GM23338 (cell line): ENCODE measurements around the gene ERCC6. TPM values are rescaled to one million over a fixed set of nuclear protein-coding genes. Genes with fewer than 3 reads are reported as not detected.

Experiments
- ATAC-seq: fragments of 200-7000 bp; cut with Tn5 transposase; 3 replicates; pipeline ENCODE4 v1.9.1; 2020
- DNase-seq: peaks from one replicate; pipeline ENCODE4 v3.0.0-alpha.2; 2015; ENCODE audit warnings: low spot score
- H2AFZ ChIP-seq: fragments of 200-600 bp; sonication (generic); 2 replicates; pipeline ENCODE4 v1.8.0; 2016; ENCODE audit warnings: antibody characterized with exemption, mild to moderate bottlenecking, moderate library complexity
- H3F3A ChIP-seq: fragments of 200-600 bp; sonication (generic); replicated peaks from 2 replicates; pipeline ENCODE4 v1.8.0; 2017; ENCODE audit warnings: antibody characterized with exemption, mixed run types, low read depth
- H3K27ac ChIP-seq: fragments of 200-600 bp; sonication (generic); 2 replicates; pipeline ENCODE4 v1.6.1; 2016; ENCODE audit warnings: low read depth
- H3K27me3 ChIP-seq: fragments of 200-600 bp; sonication (generic); 2 replicates; pipeline ENCODE4 v1.8.0; 2016; ENCODE audit warnings: mild to moderate bottlenecking, mixed run types, moderate library complexity; ENCODE audit not compliant: insufficient read depth
- H3K36me3 ChIP-seq: fragments of 200-600 bp; sonication (generic); 2 replicates; pipeline ENCODE4 v1.8.0; 2016; ENCODE audit warnings: mild to moderate bottlenecking; ENCODE audit not compliant: insufficient read depth
- H3K4me1 ChIP-seq: fragments of 200-600 bp; sonication (generic); 2 replicates; pipeline ENCODE4 v1.8.0; 2016; ENCODE audit warnings: mild to moderate bottlenecking, moderate library complexity; ENCODE audit not compliant: insufficient read depth
- H3K4me2 ChIP-seq: fragments of 200-600 bp; sonication (generic); 2 replicates; pipeline ENCODE4 v1.7.1; 2017; ENCODE audit warnings: mixed run types
- H3K4me3 ChIP-seq: fragments of 200-600 bp; sonication (generic); 2 replicates; pipeline ENCODE4 v1.6.1; 2016; ENCODE audit warnings: mixed run types
- H3K79me2 ChIP-seq: fragments of 200-600 bp; sonication (generic); replicated peaks from 2 replicates; pipeline ENCODE4 v1.8.0; 2017; ENCODE audit warnings: mild to moderate bottlenecking; ENCODE audit not compliant: insufficient read depth
- H3K9me2 ChIP-seq: fragments of 200-600 bp; sonication (generic); 2 replicates; pipeline ENCODE4 v1.8.0; 2017; ENCODE audit not compliant: insufficient read depth
- H4K20me1 ChIP-seq: fragments of 200-600 bp; sonication (generic); replicated peaks from 2 replicates; pipeline ENCODE4 v1.8.0; 2017; ENCODE audit warnings: mild to moderate bottlenecking; ENCODE audit not compliant: insufficient read depth
- H3K27ac Mint-ChIP-seq: 2 replicates; pipeline ENCODE4 v1.8.0; 2020; ENCODE audit warnings: inconsistent platforms, mild to moderate bottlenecking, moderate library complexity, mixed read lengths
- H3K27me3 Mint-ChIP-seq: 3 replicates; pipeline ENCODE4 v1.8.0; 2022; ENCODE audit warnings: low read depth, mild to moderate bottlenecking, moderate library complexity, mixed read lengths, inconsistent platforms; ENCODE audit not compliant: insufficient read depth, poor library complexity
- H3K36me3 Mint-ChIP-seq: 3 replicates; pipeline ENCODE4 v1.8.0; 2021; ENCODE audit warnings: low read depth, mild to moderate bottlenecking, inconsistent platforms, moderate library complexity, mixed read lengths
- H3K4me1 Mint-ChIP-seq: 3 replicates; pipeline ENCODE4 v1.8.0; 2020; ENCODE audit warnings: mild to moderate bottlenecking, inconsistent platforms, mixed read lengths
- H3K4me3 Mint-ChIP-seq: 3 replicates; pipeline ENCODE4 v1.8.0; 2021; ENCODE audit warnings: moderate library complexity, mild to moderate bottlenecking, inconsistent platforms, mixed read lengths
- H3K9me3 Mint-ChIP-seq: 3 replicates; pipeline ENCODE4 v1.8.0; 2020; ENCODE audit warnings: moderate library complexity, mild to moderate bottlenecking, inconsistent platforms, mixed read lengths
- CREB1 ChIP-seq: fragments of 250-450 bp; sonication (Bioruptor Pico); IDR thresholded peaks from 2 replicates; pipeline ENCODE4 v1.5.0; 2020; ENCODE audit warnings: low read depth, mild to moderate bottlenecking, moderate library complexity
- CTCF ChIP-seq, 2 experiments: fragments of 200-600 bp in 1 of 2; sonication (generic) in 1 of 2; conservative IDR thresholded peaks; 2 replicates each; pipeline versions ENCODE4 v1.5.1 to v1.6.1; 2016 to 2017; ENCODE audit warnings: antibody characterized with exemption in 2 of 2, low read depth in 2 of 2, mild to moderate bottlenecking in 2 of 2, moderate library complexity in 1 of 2
- JUNB ChIP-seq: IDR thresholded peaks from one replicate; pipeline ENCODE4 v1.6.1; 2016; ENCODE audit warnings: antibody characterized with exemption; ENCODE audit not compliant: unreplicated experiment
- NANOG ChIP-seq: IDR thresholded peaks from 2 replicates; pipeline ENCODE4 v1.6.1; 2016; ENCODE audit warnings: antibody characterized with exemption, borderline replicate concordance
- STAT1 ChIP-seq: IDR thresholded peaks from one replicate; pipeline ENCODE4 v1.6.1; 2016; ENCODE audit warnings: antibody characterized with exemption; ENCODE audit not compliant: unreplicated experiment
- ZNF114 ChIP-seq: fragments of 250-450 bp; sonication (Bioruptor Pico); IDR thresholded peaks from 2 replicates; pipeline ENCODE4 v1.5.0; 2020; ENCODE audit warnings: mild to moderate bottlenecking, moderate library complexity
- ZNF331 ChIP-seq: fragments of 250-450 bp; sonication (Bioruptor Pico); IDR thresholded peaks from 2 replicates; pipeline ENCODE4 v1.5.0; 2020; ENCODE audit warnings: low read depth, mild to moderate bottlenecking, moderate library complexity
- polyA plus RNA-seq: library from polyadenylated mRNA; unstranded; fragments of >200 nt; fragmentation: Nextera tagmentation; extraction: Ambion mirVana; gene quantifications from 2 replicates; pipeline ENCODE4 v1.2.1, GENCODE V29; 2016
- total RNA-seq: library from RNA; depleted of rRNA; stranded (reverse); fragments of >200 nt; shearing (Covaris generic); gene quantifications from 2 replicates; pipeline ENCODE4 v1.2.3, GENCODE V29; 2014
- TF ChIP-seq, protein P1 (sequence below): IDR thresholded peaks from 2 replicates; pipeline ENCODE4 v1.6.1; 2016; ENCODE audit warnings: antibody characterized with exemption
- TF ChIP-seq, protein P2 (sequence below): IDR thresholded peaks from one replicate; pipeline ENCODE4 v1.6.1; 2018; ENCODE audit warnings: antibody characterized with exemption; ENCODE audit not compliant: unreplicated experiment

Gene ERCC6
- total and polyA plus RNA-seq, 2 experiments from 2014 or later = 2.5 to 13.8 TPM

DNA sequence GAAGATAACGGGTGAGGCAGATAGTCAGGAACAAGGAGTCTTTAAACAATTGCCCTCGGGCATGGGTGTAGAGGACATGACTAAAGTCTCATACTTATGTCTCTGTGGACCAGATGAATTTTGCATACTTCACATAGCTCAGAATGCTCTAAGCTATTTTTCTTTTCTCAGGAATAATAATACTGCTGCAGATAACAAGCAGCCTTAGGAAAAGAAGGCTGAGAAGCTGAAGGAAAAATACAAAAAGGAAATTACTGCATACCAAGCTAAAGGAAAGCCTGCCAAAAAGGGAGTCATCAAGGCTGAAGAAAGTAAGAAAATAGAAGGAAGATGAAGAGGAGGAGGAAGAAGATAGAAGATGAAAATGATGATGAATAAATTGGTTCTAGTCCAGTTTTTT, 13.4 kb upstream of the ERCC6 start:
- H3K27me3 ChIP-seq = no peaks in the 10 kb centered on the region
- no peaks in the 10 kb centered on the region for H4K20me1 ChIP-seq
- DNase-seq (no peak), ATAC-seq (no peak)
- Mint-ChIP-seq H3K4me1 (no peaks in the 10 kb centered on the region; the same call in 2 of the 3 replicates), H3K27ac (no peak overlapping the region), H3K4me3 (no peak overlapping the region), H3K27me3 (peaks cover 2% of the 10 kb centered on the region), H3K36me3 (no peaks in the 10 kb centered on the region; the same call in 2 of the 3 replicates), H3K9me3 (peaks cover 18% of the 10 kb centered on the region)
- H3F3A ChIP-seq = no peaks in the 10 kb centered on the region
- no peak overlapping the region for H3K4me3 ChIP-seq
- H3K9me2 ChIP-seq = no peaks in the 10 kb centered on the region
- no peak overlapping the region for H2AFZ ChIP-seq
- no peaks in the 10 kb centered on the region; the same call in 1 of the 2 replicates for H3K36me3 ChIP-seq
- no peak overlapping the region for H3K4me2 ChIP-seq
- TF ChIP-seq, protein P1, sequence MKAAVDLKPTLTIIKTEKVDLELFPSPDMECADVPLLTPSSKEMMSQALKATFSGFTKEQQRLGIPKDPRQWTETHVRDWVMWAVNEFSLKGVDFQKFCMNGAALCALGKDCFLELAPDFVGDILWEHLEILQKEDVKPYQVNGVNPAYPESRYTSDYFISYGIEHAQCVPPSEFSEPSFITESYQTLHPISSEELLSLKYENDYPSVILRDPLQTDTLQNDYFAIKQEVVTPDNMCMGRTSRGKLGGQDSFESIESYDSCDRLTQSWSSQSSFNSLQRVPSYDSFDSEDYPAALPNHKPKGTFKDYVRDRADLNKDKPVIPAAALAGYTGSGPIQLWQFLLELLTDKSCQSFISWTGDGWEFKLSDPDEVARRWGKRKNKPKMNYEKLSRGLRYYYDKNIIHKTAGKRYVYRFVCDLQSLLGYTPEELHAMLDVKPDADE = no peak
- TF ChIP-seq CREB1 (CRISPR knock-in tag) = no peak
- TF ChIP-seq STAT1 = no peak
- TF ChIP-seq ZNF114 (CRISPR knock-in tag) = no peak
- TF ChIP-seq, protein P2, sequence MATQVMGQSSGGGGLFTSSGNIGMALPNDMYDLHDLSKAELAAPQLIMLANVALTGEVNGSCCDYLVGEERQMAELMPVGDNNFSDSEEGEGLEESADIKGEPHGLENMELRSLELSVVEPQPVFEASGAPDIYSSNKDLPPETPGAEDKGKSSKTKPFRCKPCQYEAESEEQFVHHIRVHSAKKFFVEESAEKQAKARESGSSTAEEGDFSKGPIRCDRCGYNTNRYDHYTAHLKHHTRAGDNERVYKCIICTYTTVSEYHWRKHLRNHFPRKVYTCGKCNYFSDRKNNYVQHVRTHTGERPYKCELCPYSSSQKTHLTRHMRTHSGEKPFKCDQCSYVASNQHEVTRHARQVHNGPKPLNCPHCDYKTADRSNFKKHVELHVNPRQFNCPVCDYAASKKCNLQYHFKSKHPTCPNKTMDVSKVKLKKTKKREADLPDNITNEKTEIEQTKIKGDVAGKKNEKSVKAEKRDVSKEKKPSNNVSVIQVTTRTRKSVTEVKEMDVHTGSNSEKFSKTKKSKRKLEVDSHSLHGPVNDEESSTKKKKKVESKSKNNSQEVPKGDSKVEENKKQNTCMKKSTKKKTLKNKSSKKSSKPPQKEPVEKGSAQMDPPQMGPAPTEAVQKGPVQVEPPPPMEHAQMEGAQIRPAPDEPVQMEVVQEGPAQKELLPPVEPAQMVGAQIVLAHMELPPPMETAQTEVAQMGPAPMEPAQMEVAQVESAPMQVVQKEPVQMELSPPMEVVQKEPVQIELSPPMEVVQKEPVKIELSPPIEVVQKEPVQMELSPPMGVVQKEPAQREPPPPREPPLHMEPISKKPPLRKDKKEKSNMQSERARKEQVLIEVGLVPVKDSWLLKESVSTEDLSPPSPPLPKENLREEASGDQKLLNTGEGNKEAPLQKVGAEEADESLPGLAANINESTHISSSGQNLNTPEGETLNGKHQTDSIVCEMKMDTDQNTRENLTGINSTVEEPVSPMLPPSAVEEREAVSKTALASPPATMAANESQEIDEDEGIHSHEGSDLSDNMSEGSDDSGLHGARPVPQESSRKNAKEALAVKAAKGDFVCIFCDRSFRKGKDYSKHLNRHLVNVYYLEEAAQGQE = no peak
- H3K27ac ChIP-seq = no peak overlapping the region
- 0 out of 2 replicates have a peak, but pooled peaks cover 3% of the 10 kb centered on the region for H3K4me1 ChIP-seq
- no peaks in the 10 kb centered on the region for H3K79me2 ChIP-seq

DNA sequence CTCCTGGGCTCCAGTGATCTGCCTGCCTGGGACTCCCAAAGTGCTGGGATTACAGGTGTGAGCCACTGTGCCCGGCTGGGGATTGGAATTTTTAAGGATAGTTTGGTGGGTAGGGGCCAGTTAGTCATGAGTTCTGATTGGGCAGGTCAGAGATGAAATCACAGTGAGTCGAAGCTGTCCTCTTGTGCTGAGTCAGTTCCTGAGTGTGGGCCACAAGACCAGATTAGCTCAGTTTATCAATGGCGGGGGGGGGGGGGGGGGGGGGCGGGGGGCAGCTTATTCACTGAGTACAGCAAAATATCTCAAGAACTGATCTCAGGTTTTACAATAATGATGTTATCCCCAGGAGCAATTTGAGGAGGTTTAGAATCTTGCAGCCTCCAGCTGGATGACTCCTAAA, 11.6 kb upstream of the ERCC6 start:
- H3K4me3 Mint-ChIP-seq = no peak overlapping the region
- peaks cover 2% of the 10 kb centered on the region for H3K27me3 Mint-ChIP-seq
- 0 out of 2 replicates have a peak, but pooled peaks cover 3% of the 10 kb centered on the region for H3K4me1 ChIP-seq
- H3K9me2 ChIP-seq = no peaks in the 10 kb centered on the region
- H4K20me1 ChIP-seq = no peaks in the 10 kb centered on the region
- H3K9me3 Mint-ChIP-seq = peaks cover 20% of the 10 kb centered on the region
- peak overlapping the region; percentile 72; the same call in 1 of the 2 replicates for H2AFZ ChIP-seq
- no peak overlapping the region for H3K4me3 ChIP-seq
- no peaks in the 10 kb centered on the region; the same call in 2 of the 3 replicates for H3K4me1 Mint-ChIP-seq
- H3K79me2 ChIP-seq = no peaks in the 10 kb centered on the region
- ATAC-seq = no peak
- H3K27me3 ChIP-seq = no peaks in the 10 kb centered on the region
- H3K36me3 Mint-ChIP-seq = peaks cover 3% of the 10 kb centered on the region; the same call in 2 of the 3 replicates
- no peaks in the 10 kb centered on the region for H3F3A ChIP-seq
- H3K27ac Mint-ChIP-seq = no peak overlapping the region; the same call in 1 of the 2 replicates
- no peak overlapping the region for H3K27ac ChIP-seq
- peak; percentile 17 for DNase-seq
- H3K4me2 ChIP-seq = no peak overlapping the region
- H3K36me3 ChIP-seq = no peaks in the 10 kb centered on the region; the same call in 1 of the 2 replicates
- TF ChIP-seq JUNB = no peak
- no peak for TF ChIP-seq ZNF331 (CRISPR knock-in tag)
- TF ChIP-seq, protein P1 = no peak
- no peak for TF ChIP-seq CTCF (conservative IDR thresholded peaks at IDR 0.05; ENCODE audit: low read depth in 2 of 2)
- no peak for TF ChIP-seq CREB1 (CRISPR knock-in tag)
- TF ChIP-seq NANOG = no peak
